T-helper 1 cell treated with Interleukin-12 subunit alpha and Interleukin-12 subunit beta and Interleukin-4 antibody, amounts not matched to agents 30 μg/mL and 1 μg/mL, for 36 hours (primary cell): ENCODE results near the gene ZNF813.
"Not testable (repeated sequence)": the region's sequence is repeated elsewhere in the genome, so short reads cannot be mapped to it uniquely, and the experiment has no call there.

ENCODE experiments used
- H3K27ac Mint-ChIP-seq: one replicate; pipeline ENCODE4 v1.8.0; 2021; ENCODE audit warnings: mild to moderate bottlenecking, mixed read lengths
- H3K27me3 Mint-ChIP-seq: one replicate; pipeline ENCODE4 v1.8.0; 2021; ENCODE audit warnings: low read depth, mixed read lengths
- H3K36me3 Mint-ChIP-seq: one replicate; pipeline ENCODE4 v1.8.0; 2021; ENCODE audit warnings: low read depth, mixed read lengths
- H3K4me1 Mint-ChIP-seq: one replicate; pipeline ENCODE4 v1.8.0; 2021; ENCODE audit warnings: low read depth, mixed read lengths
- H3K4me3 Mint-ChIP-seq: one replicate; pipeline ENCODE4 v1.8.0; 2021; ENCODE audit warnings: mild to moderate bottlenecking, moderate library complexity, mixed read lengths
- H3K9me3 Mint-ChIP-seq: one replicate; pipeline ENCODE4 v1.8.0; 2021; ENCODE audit warnings: mixed read lengths

The ZNF813 gene

DNA sequence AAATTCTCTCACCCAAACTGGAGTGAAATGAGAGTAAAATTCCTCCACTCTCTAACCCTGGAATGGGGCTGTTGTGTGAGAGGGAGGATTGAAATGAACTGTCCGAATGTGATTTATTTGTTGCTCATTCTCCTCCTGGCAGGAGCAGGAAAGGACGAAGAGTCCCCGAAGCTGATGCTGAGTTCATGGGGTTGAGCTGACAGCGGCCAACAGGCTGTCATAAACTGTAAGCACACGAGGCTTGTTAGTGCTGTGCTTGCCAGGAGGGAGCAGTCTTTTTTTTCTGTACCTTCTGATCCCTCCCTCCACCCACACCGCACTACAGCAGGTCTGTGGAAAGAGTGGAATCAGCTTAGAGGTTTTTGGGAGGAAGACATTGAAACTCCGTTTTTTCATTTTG is 37.4 kb downstream of the ZNF813 start:
- Mint-ChIP-seq H3K27me3 (no peaks in the 10 kb centered on the region), H3K4me3 (no peak overlapping the region), H3K36me3 (no peaks in the 10 kb centered on the region), H3K4me1 (no peaks in the 10 kb centered on the region), H3K27ac (no peak overlapping the region), H3K9me3 (peaks cover 36% of the 10 kb centered on the region)

DNA sequence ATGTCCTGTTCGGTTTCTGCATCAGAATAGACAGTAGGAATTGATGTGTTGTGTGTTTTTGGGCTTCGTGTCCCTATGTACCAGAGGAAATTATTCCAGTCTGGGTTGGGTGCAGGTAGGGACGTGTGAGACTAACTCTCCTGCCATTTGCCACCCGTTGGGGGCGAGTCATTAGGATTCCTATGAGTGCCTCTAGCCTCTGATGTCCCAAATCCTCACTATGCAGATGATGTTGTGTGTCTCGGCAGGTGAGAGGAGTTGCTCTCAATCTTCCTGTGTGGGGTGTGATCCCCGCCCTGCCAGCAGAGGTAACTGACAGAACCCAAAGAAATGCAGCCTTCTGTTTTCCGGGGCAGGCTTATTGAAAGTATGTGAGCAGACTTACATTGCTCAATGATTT is 39.2 kb downstream of the ZNF813 start:
- Mint-ChIP-seq H3K27me3 (no peaks in the 10 kb centered on the region), H3K9me3 (peaks cover 30% of the 10 kb centered on the region), H3K4me1 (no peaks in the 10 kb centered on the region), H3K36me3 (no peaks in the 10 kb centered on the region), H3K27ac (no peak overlapping the region), H3K4me3 (no peak overlapping the region)

DNA sequence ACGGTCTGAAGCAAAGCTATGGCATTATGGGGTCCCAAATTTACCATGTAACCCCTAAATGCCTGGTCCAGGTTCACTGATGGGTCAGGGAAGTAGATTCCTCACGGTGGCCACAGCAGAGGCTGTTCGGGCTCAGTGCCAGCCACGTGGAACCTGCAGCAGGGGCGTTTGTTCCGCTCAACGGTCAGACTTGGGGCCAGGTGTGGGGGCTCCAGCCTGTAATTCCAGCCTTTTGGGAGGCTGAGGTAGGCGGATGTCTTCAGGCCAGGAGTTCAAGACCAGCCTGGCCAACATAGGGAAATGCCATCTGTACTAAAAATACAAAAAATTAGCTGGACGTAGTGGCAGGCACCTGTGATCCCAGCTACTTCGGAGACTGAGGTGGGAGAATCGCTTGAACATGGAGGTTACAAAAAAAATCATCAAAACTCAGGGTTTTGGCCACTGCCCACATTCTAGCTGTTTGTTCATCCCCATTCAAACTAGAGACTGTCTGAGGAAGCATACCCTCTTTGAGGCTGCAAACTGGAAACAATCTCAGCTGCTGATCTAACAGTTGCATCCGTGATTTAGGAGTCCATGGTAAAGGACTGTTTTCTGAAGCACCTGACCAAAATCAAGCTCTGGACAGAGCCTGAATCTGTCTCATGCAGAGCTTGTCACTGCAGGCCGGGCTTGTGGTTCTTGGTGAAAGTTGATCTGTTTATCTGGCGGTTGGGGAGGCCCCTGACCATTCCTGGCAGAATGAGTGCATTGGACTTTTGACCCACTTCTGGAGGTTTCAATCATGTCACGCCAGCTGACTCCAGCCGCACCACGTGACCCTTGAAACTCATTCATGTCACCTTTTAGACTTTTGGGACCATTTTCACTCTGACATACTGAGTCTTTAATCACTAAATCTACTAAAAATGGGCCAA is 40.2 kb downstream of the ZNF813 start:
- Mint-ChIP-seq H3K27me3 (no peaks in the 10 kb centered on the region), H3K36me3 (no peaks in the 10 kb centered on the region), H3K4me1 (no peaks in the 10 kb centered on the region), H3K27ac (no peak overlapping the region), H3K4me3 (no peak overlapping the region), H3K9me3 (peaks cover 25% of the 10 kb centered on the region)

DNA sequence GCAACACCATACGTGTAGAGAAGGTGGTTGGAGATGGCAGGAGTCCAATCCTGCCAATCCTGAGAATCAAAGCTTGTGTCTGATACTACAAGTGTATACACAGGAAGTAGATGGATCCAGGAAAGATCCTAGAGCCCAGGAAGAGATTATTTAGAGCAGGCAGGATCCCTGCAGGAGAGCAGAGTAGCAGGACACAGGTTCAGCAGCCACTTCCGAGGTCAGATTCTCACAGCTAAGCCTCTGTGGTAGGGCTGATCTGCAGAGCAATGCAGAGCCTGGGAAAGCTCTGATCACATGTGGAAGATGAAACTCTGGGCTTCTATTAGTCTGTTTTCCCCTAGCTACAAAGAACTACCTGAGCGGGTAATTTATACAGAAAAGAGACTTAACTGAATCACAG is 41.9 kb downstream of the ZNF813 start:
- Mint-ChIP-seq H3K27ac (no peak overlapping the region), H3K4me3 (no peak overlapping the region), H3K4me1 (no peaks in the 10 kb centered on the region), H3K36me3 (no peaks in the 10 kb centered on the region), H3K27me3 (no peaks in the 10 kb centered on the region), H3K9me3 (peaks cover 25% of the 10 kb centered on the region)

DNA sequence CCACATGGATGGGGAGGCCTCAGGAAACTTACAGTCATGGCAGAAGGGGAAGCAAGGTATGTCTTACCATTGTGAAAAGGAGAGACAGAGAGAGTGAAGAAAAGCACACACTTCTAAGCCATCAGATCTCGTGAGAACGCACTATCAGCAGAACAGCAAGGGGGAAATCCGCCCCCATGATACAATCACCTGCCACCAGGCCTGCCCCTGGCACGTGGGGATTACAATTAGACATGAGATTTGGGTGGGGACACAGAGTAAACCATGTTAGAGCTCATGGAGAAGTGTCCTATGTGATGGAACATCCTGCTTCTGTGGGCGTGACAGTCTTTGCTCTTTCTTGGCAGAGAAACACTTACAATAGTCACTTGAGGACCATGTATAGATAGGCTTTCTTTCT is 42.3 kb downstream of the ZNF813 start:
- Mint-ChIP-seq H3K4me3 (no peak overlapping the region), H3K27me3 (no peaks in the 10 kb centered on the region), H3K9me3 (peaks cover 25% of the 10 kb centered on the region), H3K36me3 (no peaks in the 10 kb centered on the region), H3K27ac (no peak overlapping the region), H3K4me1 (no peaks in the 10 kb centered on the region)

DNA sequence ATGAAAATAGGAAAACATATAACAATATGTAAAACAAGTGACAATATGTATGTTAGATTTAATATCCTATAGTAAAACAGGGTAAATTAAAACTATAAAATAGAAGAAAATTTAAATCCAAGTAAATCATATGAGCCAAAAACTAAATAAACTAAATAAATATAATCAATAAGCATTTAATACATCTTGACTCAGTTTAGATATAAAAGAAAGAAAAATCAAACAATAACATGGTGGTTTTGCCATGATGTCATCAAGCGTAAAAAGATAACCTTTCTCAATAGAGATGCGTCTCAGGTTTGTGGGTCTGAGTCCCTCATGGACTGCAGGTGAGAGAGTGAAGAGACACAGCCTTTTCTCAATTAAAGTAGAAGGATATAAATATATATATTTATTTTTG is 43.8 kb downstream of the ZNF813 start:
- Mint-ChIP-seq H3K4me3 (no peak overlapping the region), H3K4me1 (no peaks in the 10 kb centered on the region), H3K27ac (no peak overlapping the region), H3K9me3 (peaks cover 27% of the 10 kb centered on the region), H3K36me3 (no peaks in the 10 kb centered on the region), H3K27me3 (no peaks in the 10 kb centered on the region)

DNA sequence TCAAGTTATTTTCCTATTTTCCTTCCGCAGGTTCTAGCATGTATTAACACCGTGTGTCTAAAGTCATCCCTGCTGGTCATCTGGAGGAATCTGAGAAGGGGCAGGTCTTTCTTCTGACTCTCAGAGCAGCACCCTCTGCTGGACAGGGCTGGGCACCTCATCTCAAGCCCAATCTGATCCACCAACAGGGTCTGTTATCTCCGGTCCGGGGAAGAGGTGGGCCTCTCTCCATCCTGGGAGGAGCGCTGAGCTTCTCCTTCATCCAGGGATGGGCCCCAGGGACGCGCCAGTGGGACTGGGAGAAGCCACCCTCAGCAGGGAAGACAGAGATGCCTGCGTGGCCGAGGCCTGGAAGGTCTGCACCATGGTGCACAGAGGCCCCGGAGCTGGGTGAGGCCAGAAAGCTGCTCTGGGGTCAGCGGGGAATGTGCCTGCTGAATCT is 44.4 kb downstream of the ZNF813 start:
- Mint-ChIP-seq H3K4me3 (no peak overlapping the region), H3K36me3 (no peaks in the 10 kb centered on the region), H3K27ac (no peak overlapping the region), H3K9me3 (peaks cover 21% of the 10 kb centered on the region), H3K4me1 (no peaks in the 10 kb centered on the region), H3K27me3 (no peaks in the 10 kb centered on the region)

DNA sequence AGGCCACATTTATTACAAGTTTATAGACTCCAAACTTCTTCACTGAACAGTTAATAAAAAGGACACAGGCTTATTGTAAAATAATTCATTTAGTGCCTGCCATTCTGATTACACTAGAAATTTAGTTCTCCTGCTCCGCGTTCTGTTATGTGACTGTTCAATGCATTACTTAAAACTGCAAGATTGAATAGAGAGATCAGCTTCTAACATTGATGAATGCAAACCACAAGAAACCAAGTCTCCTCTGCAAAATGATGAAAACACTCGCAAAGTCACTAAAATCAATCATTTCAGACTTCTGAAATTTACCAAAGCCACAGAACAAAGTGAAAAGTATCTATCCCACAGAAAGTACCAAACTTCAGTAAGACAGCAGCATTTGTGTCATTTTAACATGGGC is 47.5 kb downstream of the ZNF813 start:
- H3K36me3 Mint-ChIP-seq, H3K4me1 Mint-ChIP-seq, H3K27me3 Mint-ChIP-seq, H3K4me3 Mint-ChIP-seq, H3K27ac Mint-ChIP-seq: not testable (repeated sequence)
- H3K9me3 Mint-ChIP-seq = peaks cover 15% of the 10 kb centered on the region

DNA sequence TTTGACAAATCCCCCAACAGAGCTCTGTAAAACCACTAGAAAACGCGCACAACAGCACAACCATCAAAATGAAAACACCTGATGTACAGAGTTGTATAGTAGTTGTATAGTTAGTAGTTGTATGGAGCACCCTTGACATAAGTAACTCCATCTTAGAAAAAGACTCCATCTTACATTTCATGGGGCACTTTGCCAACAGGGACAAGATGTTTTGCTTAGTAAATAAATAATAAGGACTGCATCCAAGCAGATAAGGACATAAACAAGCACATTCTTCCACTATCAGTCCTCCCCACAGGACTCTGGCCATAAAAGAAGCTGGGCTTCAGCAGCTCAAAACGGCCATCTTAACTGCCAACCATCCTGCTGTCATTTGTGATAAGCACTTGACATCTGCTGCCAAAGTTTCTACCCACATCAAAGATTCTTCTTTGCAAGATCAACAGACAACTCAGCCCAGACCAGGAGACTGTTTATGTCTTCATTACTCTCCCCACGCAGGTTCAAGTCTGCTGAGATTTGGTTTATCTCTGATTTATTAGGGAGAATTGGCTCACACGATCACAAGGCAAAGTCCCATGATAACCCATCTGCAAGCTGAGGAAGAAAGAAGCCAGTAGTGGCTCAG is 49.7 kb downstream of the ZNF813 start:
- H3K27ac Mint-ChIP-seq = no peak overlapping the region
- H3K4me3 Mint-ChIP-seq = no peak overlapping the region
- H3K4me1 Mint-ChIP-seq = peaks cover 14% of the 10 kb centered on the region
- no peaks in the 10 kb centered on the region for H3K27me3 Mint-ChIP-seq
- H3K9me3 Mint-ChIP-seq = peaks cover 22% of the 10 kb centered on the region
- H3K36me3 Mint-ChIP-seq = peaks cover 14% of the 10 kb centered on the region

DNA sequence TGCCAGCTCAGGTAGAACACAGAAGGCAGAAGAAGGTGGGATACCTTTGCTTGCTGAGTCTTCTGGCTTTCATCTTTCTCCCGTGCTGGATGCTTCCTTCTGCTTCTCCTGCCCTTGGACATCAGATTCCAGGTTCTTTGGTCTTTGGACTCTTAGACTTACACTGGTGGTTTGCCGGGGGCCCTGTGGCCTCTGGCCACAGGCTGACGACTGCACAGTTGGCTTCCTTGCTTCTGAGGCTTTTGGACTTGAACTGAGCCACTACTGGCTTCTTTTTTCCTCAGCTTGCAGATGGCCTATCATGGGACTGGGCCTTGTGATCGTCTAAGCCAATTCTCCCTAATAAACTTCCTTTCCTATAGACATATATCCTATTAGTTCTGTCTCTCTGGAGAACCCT is 50.6 kb downstream of the ZNF813 start:
- Mint-ChIP-seq H3K27me3 (no peaks in the 10 kb centered on the region), H3K9me3 (peaks cover 25% of the 10 kb centered on the region), H3K4me1 (peaks cover 16% of the 10 kb centered on the region), H3K36me3 (peaks cover 14% of the 10 kb centered on the region), H3K4me3 (no peak overlapping the region), H3K27ac (no peak overlapping the region)

DNA sequence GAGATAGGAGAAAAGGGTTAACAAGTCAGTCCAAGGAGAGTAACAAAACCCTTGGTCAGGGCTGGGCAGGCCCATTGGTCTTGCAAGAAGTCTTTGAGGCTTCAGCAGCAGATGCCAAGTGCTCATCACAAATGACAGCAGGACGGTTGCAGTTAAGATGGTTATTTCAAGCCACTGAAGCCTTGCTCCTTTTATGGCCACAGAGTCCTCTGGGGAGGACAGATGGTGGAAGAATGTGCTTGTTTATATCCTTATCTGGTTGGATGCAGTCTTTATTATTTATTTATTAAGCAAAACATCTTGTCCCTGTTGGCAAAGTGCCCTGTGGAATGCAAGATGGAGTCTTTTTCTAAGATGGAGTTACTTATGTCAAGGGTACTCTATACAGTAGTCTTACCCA is 51.2 kb downstream of the ZNF813 start:
- Mint-ChIP-seq H3K9me3 (peaks cover 29% of the 10 kb centered on the region), H3K27me3 (no peaks in the 10 kb centered on the region), H3K27ac (no peak overlapping the region)

DNA sequence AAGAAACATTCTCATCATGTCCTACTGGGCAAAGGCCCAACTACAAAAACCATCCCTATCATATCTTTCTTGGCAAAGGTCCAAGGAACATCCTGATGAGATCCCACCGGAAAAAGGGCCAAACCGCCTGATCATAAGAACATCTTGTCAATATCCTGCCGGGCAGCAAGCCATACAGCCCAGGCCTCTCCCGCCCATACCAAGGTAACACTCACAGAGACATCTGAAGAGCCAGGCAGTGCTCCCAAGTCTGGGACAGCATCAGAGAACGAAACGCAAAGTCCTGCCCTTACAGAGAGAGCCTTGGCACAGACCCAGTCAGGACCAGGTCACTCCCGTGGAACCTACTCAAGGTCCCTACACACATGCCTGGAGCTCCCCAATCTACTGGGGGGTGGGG is 51.9 kb downstream of the ZNF813 start:
- Mint-ChIP-seq H3K4me3 (no peak overlapping the region), H3K27ac (no peak overlapping the region), H3K9me3 (peaks cover 29% of the 10 kb centered on the region)

More for the DNA sequence above, 51.2 kb downstream of the ZNF813 start:
- H3K4me1 Mint-ChIP-seq = peaks cover 16% of the 10 kb centered on the region
- peaks cover 18% of the 10 kb centered on the region for H3K36me3 Mint-ChIP-seq
- H3K4me3 Mint-ChIP-seq = no peak overlapping the region

DNA sequence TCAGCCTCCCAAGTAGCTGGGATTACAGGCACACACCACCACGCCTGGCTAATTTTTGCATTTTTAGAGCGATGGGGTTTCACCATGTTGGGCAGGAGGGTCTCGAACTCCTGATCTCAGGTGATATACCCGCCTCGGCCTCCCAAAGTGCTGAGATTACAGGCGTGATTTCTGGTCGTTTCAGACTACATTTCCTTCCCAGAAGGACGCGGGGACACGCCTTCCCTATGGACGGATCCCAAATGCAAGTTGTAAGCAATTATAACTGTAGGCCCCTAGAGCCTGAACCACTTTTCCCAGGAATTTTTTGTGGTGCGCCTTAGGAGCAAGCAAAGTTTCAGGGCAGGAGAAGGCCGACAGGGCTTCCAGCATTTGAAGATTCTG is 52.6 kb downstream of the ZNF813 start:
- Mint-ChIP-seq H3K27me3 (no peaks in the 10 kb centered on the region), H3K9me3 (peaks cover 25% of the 10 kb centered on the region), H3K27ac (peak overlapping the region; percentile 91)

More for the DNA sequence above, 51.9 kb downstream of the ZNF813 start:
- peaks cover 16% of the 10 kb centered on the region for H3K4me1 Mint-ChIP-seq
- H3K36me3 Mint-ChIP-seq = peaks cover 19% of the 10 kb centered on the region
- no peaks in the 10 kb centered on the region for H3K27me3 Mint-ChIP-seq

DNA sequence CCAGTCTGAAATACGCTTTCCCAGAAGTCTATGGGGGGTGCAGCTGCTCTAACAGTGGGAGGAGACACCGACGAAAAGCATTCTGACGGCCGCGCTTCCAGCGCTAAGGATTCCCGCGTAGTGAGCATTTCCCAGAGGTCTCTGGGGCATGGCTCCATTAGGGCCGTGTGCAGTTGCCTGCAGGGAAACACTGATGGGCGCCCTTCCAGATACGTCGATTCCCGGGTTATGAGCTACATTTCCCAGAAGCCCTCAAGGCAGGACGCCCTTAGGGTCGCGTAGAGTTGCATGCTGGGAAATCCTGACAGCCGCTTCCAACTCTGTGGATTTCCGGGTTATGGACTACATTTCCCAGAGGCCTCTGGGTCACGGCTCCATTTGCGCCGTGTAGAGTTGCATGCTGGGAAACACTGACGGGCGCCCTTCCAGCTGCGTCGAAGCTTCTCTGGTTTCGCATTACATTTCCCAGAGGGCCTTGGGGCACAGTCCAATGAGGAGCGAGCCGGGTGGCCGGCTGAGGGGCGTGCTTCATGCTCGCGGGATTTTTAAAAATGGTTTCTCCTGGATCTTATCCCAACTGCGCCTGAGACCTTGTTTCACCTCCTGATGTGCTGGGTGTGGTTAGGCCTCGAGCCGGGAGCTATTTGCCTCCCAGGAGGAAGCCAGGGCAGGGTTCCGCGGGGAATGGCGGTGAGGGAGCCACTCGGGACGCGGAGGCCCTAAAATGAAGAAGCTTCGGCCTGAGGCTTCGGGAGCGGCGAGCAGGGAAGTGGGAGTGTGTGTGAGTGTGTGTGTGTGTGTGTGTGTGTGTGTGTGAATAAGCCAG is 53.2 kb downstream of the ZNF813 start:
- Mint-ChIP-seq H3K36me3 (peaks cover 26% of the 10 kb centered on the region), H3K27ac (peak overlapping the region; percentile 91), H3K27me3 (no peaks in the 10 kb centered on the region), H3K9me3 (peaks cover 30% of the 10 kb centered on the region), H3K4me3 (peak overlapping the region; percentile 99), H3K4me1 (peaks cover 16% of the 10 kb centered on the region)

More for the DNA sequence above, 52.6 kb downstream of the ZNF813 start:
- Mint-ChIP-seq H3K4me1 (peaks cover 16% of the 10 kb centered on the region), H3K36me3 (peaks cover 22% of the 10 kb centered on the region), H3K4me3 (peak overlapping the region; percentile 99)
